GM11168 (cell line): ENCODE results near the gene UNC5B.

Experiments used
- in situ Hi-C: fragments of 300-500 bp; cut with MboI; formaldehyde crosslinking; loops from one replicate; pipeline ENCODE4 v1.12.0; 2022; ENCODE audit warnings: low sequenced_read_pairs; ENCODE audit not compliant: unreplicated experiment

Gene UNC5B

GRCh38 chr10:71326464-71326881 is 114.1 kb downstream of the UNC5B start:
- in situ Hi-C loops = no loop called here

- in situ Hi-C loops = no loop called here
Observed at GRCh38 chr10:71330789-71331404, 118.5 kb downstream of the UNC5B start.

GRCh38 chr10:71331736-71332135 is 119.4 kb downstream of the UNC5B start:
- in situ Hi-C loops = no loop called here

- in situ Hi-C loops = no loop called here
Observed at GRCh38 chr10:71332466-71332865, 120.1 kb downstream of the UNC5B start.

GRCh38 chr10:71333129-71333887 is 120.9 kb downstream of the UNC5B start:
- in situ Hi-C loops = no loop called here

GRCh38 chr10:71334221-71334791 is 121.9 kb downstream of the UNC5B start:
- in situ Hi-C loops = no loop called here

- in situ Hi-C loops = no loop called here
Observed at GRCh38 chr10:71335173-71335708, 122.9 kb downstream of the UNC5B start.

GRCh38 chr10:71336632-71337031 is 124.3 kb downstream of the UNC5B start:
- in situ Hi-C loops = no loop called here

- in situ Hi-C loops = no loop called here
Observed at GRCh38 chr10:71337219-71337701, 124.9 kb downstream of the UNC5B start.

GRCh38 chr10:71338728-71339495 is 126.5 kb downstream of the UNC5B start:
- in situ Hi-C loops = no loop called here

- in situ Hi-C loops = no loop called here
Observed at GRCh38 chr10:71339796-71340589, 127.6 kb downstream of the UNC5B start.

- in situ Hi-C loops = no loop called here
Observed at GRCh38 chr10:71342573-71343391, 130.4 kb downstream of the UNC5B start.

- in situ Hi-C loops = no loop called here
Observed at GRCh38 chr10:71343392-71343773, 131.0 kb downstream of the UNC5B start.

- in situ Hi-C loops = no loop called here
Observed at GRCh38 chr10:71344154-71344925, 132.0 kb downstream of the UNC5B start.

- in situ Hi-C loops = no loop called here
Observed at GRCh38 chr10:71344993-71345480, 132.7 kb downstream of the UNC5B start.

GRCh38 chr10:71345694-71346093 is 133.3 kb downstream of the UNC5B start:
- in situ Hi-C loops = no loop called here

GRCh38 chr10:71346731-71347130 is 134.4 kb downstream of the UNC5B start:
- in situ Hi-C loops = no loop called here
